Measurements from ENCODE around the gene SNCAIP.
"Not testable (repeated sequence)": the region's sequence is repeated elsewhere in the genome, so short reads cannot be mapped to it uniquely, and the experiment has no call there.

SNCAIP gene

GRCh38 chr5:122465031-122465577 lies 153.1 kb downstream of the SNCAIP start:
- no peak for DNase-seq (ENCODE audit: low read depth, low spot score)

- no peak for DNase-seq (ENCODE audit: low read depth, low spot score)
Measured at GRCh38 chr5:122465994-122466393, 154.0 kb downstream of the SNCAIP start.

GRCh38 chr5:122468351-122469116 lies 156.5 kb downstream of the SNCAIP start:
- no peak for DNase-seq (ENCODE audit: low read depth, low spot score)

- no peak for DNase-seq (ENCODE audit: low read depth, low spot score)
Measured at GRCh38 chr5:122469384-122469919, 157.4 kb downstream of the SNCAIP start.

GRCh38 chr5:122470365-122470764 lies 158.3 kb downstream of the SNCAIP start:
- DNase-seq (ENCODE audit: low read depth, low spot score), result no peak

GRCh38 chr5:122471031-122471751 lies 159.2 kb downstream of the SNCAIP start:
- no peak for DNase-seq (ENCODE audit: low read depth, low spot score)

GRCh38 chr5:122471752-122472061 lies 159.7 kb downstream of the SNCAIP start:
- no peak for DNase-seq (ENCODE audit: low read depth, low spot score)

- no peak for DNase-seq (ENCODE audit: low read depth, low spot score)
Measured at GRCh38 chr5:122473138-122473843, 161.3 kb downstream of the SNCAIP start.

GRCh38 chr5:122473941-122474340 lies 161.9 kb downstream of the SNCAIP start:
- DNase-seq (ENCODE audit: low read depth, low spot score), result no peak

GRCh38 chr5:122478741-122479442 lies 166.9 kb downstream of the SNCAIP start:
- DNase-seq (ENCODE audit: low read depth, low spot score), result no peak

- no peak for DNase-seq (ENCODE audit: low read depth, low spot score)
Measured at GRCh38 chr5:122480146-122480545, 168.1 kb downstream of the SNCAIP start.

GRCh38 chr5:122484103-122484502 lies 172.1 kb downstream of the SNCAIP start:
- DNase-seq (ENCODE audit: low read depth, low spot score), result no peak

- no peak for DNase-seq (ENCODE audit: low read depth, low spot score)
Measured at GRCh38 chr5:122485226-122485625, 173.2 kb downstream of the SNCAIP start.

- not testable (repeated sequence) for DNase-seq (ENCODE audit: low read depth, low spot score)
Measured at GRCh38 chr5:122486616-122487015, 174.6 kb downstream of the SNCAIP start.

GRCh38 chr5:122490718-122491117 lies 178.7 kb downstream of the SNCAIP start:
- no peak for DNase-seq (ENCODE audit: low read depth, low spot score)

GRCh38 chr5:122492675-122493074 lies 180.6 kb downstream of the SNCAIP start:
- no peak for DNase-seq (ENCODE audit: low read depth, low spot score)

- no peak for DNase-seq (ENCODE audit: low read depth, low spot score)
Measured at GRCh38 chr5:122493091-122494021, 181.3 kb downstream of the SNCAIP start.

- DNase-seq (ENCODE audit: low read depth, low spot score), result no peak
Measured at GRCh38 chr5:122494109-122494508, 182.1 kb downstream of the SNCAIP start.

- DNase-seq (ENCODE audit: low read depth, low spot score), result no peak
Measured at GRCh38 chr5:122498163-122498562, 186.1 kb downstream of the SNCAIP start.

- no peak for DNase-seq (ENCODE audit: low read depth, low spot score)
Measured at GRCh38 chr5:122499585-122499984, 187.5 kb downstream of the SNCAIP start.
